GM18870 (cell line): Measurements from ENCODE around the gene SMARCC1.

Experiments
- ATAC-seq: cut with Tn5 transposase; IDR thresholded peaks from one replicate; pipeline ENCODE4 v1.9.1; 2021; ENCODE audit warnings: moderate library complexity; ENCODE audit not compliant: unreplicated experiment

The SMARCC1 gene

DNA sequence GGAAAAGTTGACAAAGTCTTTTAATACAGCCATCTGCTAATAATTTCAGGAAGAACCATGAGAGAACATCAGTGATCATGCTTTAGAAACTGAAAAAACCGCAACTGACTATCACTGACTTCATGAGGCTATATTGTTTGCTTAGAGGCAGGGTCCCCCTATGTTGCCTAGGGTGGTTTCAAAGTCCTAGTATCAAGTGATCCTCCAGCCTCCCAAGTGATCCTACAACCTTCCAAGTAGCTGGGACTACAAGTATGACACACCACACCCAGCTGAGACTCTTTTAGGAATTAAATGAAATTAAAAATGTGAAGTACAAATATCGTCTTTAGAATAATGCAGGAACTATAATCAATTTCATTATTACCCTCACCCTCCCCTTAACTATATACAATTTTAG lies 144.8 kb downstream of the SMARCC1 start:
- ATAC-seq = no peak

- no peak for ATAC-seq
Measured at GRCh38 chr3:47636225-47636624, 145.5 kb downstream of the SMARCC1 start.

DNA sequence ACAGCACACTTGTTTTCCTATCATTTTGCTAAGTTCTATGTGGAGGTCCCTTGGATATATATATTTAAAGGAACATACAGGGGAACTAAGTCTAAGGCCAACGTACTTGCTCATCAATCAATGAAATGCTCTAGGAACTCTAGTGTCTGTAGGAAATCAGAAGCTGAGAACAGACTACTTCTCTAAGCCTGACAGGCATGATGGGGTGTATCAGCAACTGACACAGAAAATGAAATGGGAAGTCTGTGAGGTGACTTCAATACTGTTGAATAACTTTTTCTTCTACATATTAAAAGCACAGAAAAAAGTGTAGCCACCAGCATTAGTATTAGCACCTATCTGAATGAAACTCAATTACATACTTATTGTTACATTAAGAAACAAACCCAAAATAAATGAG lies 146.2 kb downstream of the SMARCC1 start:
- ATAC-seq = no peak

- no peak for ATAC-seq
Measured at GRCh38 chr3:47634996-47635395, 146.7 kb downstream of the SMARCC1 start.

- no peak for ATAC-seq
Measured at GRCh38 chr3:47630810-47631209, 150.9 kb downstream of the SMARCC1 start.

GRCh38 chr3:47629770-47630169 lies 151.9 kb downstream of the SMARCC1 start:
- ATAC-seq = no peak

- ATAC-seq = no peak
Measured at GRCh38 chr3:47628426-47628825, 153.3 kb downstream of the SMARCC1 start.

- ATAC-seq = no peak
Measured at GRCh38 chr3:47622671-47623461, 158.8 kb downstream of the SMARCC1 start.

DNA sequence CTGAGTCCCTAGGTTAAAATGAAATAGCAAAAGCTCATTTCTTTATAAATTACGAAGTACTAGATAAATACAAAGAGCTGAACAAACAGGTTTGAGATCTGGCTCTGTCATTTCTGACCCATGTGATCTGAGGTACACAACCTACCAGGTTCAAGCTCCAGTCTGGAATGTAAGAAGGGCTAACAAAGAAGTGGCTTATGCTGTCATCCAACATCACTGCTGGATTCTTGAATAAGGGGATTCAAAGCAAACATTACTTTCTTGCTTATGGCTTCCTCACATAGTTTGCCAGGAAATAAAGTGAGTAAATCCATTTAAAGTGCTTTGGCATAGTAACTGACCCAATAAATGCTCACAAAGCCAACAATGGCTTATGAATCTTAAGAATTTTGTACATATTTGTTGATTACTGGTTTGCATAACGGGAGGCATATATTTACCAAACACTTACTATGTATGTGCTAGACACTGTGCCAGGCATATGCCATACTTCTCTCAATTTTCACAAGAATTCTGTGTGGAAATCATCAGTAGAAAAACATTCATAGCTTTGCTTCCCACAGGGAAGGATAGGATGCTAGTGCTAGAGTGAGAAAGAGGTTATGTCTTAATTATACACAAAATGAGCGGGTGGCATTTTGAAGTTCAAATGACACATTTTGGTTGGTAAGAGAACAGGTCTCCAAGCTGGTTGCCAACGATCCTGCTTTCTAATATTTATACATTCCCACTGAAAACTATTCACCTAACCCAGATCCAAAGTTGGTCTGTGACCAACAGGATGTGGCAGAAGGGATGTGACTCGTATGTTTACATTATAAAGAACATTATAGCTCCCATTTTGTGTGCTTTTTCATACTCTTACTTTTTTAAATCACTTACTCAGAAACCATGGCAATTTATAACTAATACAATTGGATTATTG lies 164.3 kb downstream of the SMARCC1 start:
- no peak for ATAC-seq

- ATAC-seq = no peak
Measured at GRCh38 chr3:47614788-47615187, 166.9 kb downstream of the SMARCC1 start.

- ATAC-seq = no peak
Measured at GRCh38 chr3:47613722-47614121, 168.0 kb downstream of the SMARCC1 start.

- no peak for ATAC-seq
Measured at GRCh38 chr3:47612879-47613278, 168.8 kb downstream of the SMARCC1 start.

DNA sequence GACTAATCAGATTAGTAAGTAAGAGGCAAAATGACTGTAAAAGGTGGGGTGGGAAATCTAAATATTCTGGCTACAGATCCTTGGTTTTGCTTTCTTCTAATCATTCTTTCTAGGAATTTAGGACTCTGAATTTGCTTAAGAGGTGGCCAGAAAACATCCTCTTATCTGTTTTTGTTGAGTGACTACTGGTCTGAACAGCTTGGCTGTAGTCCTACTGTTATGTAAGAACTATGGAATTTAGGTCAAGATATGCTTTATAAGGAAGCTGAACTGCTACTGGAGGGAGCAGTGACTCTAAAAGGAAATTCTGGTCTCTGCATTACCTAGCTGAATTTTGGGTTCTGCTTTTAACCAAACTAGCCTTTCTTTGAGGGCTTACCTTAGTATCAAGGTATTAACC lies 169.5 kb downstream of the SMARCC1 start:
- no peak for ATAC-seq

DNA sequence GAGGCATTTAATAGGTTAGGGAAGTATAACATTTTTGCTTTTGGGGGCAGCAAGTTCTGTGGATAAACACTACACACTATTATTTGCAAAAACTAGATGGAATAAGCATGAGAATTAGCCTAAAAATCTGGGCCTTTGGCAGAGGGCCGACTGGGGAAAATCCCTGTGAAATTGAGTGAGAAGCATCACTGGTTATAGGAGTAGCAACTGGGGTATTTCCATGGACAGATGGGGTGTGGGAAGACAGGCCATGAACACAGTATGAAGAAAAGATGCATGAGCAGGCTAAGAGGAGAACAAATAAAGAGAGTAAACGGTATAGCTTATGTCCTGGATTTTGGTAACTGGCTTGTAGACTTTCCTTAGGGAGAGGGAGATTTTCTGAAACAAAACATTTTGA lies 170.1 kb downstream of the SMARCC1 start:
- ATAC-seq = no peak

DNA sequence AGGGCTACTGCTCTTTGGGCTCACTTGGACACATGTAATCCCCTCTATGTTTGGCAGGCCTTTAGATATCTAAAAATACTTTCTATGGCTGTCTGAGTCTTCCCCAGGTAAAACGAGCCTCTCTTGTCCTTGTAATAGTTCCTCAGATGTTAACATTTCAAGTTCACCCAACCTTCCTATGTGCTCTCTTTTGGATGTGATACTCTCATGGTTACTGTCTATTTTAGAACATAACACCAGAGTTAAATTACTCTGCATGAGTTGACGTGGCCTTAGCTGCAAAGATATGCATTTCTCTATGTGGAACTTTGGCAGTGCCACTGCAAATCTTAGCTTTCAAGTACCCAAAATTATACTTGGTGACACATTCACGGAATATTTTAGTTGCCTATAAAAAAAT lies 171.1 kb downstream of the SMARCC1 start:
- no peak for ATAC-seq

GRCh38 chr3:47607335-47607734 lies 174.4 kb downstream of the SMARCC1 start:
- ATAC-seq = no peak

DNA sequence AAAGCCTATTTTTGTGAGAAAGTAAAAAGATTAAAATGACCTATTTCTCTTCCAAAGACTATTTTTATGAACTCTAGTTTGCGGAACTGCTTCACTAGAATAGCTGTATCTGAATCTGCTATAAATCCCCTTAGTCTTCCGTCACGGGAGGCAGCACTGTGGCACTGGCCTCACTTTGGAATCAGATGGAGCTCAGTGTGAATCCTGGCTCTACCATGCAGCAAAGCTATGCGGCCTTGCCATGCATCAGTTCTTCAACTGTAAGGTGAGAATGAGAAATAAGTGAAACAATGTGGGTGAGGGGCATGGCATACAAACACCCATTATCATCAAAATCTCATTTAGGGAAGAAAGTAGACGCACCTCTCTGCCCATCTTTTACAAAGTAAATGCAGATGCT lies 175.5 kb downstream of the SMARCC1 start:
- no peak for ATAC-seq

- ATAC-seq = no peak
Measured at GRCh38 chr3:47605652-47606051, 176.0 kb downstream of the SMARCC1 start.

GRCh38 chr3:47604145-47604544 lies 177.5 kb downstream of the SMARCC1 start:
- no peak for ATAC-seq

DNA sequence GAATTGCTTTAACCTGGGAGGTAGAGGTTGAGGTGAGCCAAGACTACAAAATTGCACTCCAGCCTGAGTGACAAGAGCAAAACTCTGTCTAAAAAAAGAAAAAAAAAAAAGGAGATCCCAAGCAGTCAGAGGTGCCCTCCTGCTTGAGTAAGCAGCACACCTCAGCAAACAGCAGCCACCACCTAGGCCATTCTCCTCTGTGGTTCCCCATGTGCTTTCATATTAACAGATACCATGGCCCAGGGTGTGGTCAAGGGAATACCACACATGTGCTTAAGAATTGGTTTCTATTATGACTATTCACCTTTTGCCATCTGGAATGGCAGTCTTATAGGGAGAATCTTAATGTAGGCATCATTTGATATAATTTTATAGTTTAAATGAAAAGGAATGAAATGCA lies 178.4 kb downstream of the SMARCC1 start:
- ATAC-seq = no peak

DNA sequence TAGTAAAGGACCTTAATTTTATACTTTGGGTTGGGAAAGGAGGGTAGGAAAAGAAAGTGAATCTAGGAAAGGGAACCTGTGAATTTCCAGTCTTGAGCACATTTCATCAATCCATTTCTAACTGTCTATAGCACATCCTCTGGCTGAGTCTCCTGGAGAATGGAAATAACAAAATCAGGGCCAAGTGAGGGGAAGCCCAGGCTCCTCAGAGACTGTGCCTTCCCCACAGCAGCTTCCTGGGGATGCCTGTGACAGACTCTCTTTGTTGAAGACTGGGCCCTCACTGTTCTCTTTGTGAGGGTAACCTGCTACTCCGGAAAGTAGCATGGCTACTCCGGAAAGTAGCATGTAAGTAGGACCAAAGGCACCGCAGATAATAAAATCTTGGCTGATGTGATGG lies 180.4 kb downstream of the SMARCC1 start:
- no peak for ATAC-seq

DNA sequence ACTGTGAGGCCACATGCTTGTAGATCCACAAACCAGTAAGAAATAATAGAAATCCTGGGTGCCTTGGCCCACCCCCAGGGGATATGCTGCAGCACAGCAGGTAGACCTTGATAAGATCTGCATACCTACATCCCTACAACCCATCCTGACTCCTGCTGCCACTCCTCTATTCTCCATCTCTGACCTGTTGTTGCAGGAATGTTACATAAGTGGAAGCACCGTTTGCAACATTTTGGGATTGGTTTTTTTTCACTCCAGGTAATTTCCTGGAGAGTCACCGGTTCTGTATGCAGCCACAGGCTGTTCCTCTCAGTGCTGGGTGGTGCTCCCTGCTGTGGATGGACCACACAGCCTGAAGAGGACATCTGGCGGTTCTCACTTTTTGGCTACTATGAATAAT lies 186.9 kb downstream of the SMARCC1 start:
- ATAC-seq = no peak
